Left kidney (tissue), 2 donors: ENCODE data around the gene IDUA. TPM values are rescaled to one million over a fixed set of nuclear protein-coding genes. Genes with fewer than 3 reads are reported as not detected.

ENCODE experiments used
- DNase-seq: peaks from one replicate; pipeline ENCODE4 v3.0.0-alpha.2; 2013
- polyA plus RNA-seq: library from polyadenylated mRNA; unstranded; fragments of 120-200 nt; gene quantifications from one replicate; pipeline ENCODE4 v1.2.1, GENCODE V29; 2013; ENCODE audit not compliant: insufficient read length

IDUA gene
- polyA plus RNA-seq, 1 donor: 8.9 TPM

DNA sequence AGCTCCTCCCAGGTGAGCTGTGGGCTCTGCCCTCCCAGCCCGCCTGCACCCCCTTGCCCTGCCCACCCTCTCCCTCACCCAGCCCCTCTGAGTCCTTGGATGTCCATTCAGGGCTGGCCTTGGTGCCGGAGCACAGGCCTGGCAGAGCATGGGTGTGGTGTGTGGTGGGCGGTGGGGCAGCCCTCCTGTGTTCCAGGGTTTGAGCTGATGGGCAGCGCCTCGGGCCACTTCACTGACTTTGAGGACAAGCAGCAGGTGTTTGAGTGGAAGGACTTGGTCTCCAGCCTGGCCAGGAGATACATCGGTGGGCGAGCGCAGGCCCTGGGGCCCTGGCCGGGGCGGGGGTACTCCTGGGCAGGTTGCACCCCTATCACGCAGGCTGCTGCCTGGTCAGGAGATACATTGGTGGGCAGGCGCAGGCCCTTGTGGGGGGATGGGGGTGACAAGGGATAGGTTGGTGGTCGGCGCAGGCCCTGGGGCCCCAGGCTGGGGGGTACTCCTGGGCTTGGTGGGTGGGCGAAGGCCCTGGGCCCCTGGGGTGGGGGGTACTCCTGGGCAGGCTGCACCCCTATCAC, 13.9 kb downstream of the IDUA start:
- no peak for DNase-seq

DNA sequence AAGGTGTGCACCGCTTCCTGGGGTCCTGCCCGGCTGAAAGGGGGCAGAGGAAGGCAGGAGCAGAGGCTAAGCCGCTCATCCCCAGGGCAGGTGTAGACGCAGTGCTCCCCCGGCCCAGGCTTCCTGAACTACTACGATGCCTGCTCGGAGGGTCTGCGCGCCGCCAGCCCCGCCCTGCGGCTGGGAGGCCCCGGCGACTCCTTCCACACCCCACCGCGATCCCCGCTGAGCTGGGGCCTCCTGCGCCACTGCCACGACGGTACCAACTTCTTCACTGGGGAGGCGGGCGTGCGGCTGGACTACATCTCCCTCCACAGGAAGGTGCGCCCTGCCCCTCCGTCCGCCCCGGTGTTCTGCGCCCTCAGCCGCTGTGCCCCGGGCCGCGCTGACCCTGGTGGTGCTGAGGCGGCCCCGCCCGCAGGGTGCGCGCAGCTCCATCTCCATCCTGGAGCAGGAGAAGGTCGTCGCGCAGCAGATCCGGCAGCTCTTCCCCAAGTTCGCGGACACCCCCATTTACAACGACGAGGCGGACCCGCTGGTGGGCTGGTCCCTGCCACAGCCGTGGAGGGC, 14.8 kb downstream of the IDUA start:
- no peak for DNase-seq

DNA sequence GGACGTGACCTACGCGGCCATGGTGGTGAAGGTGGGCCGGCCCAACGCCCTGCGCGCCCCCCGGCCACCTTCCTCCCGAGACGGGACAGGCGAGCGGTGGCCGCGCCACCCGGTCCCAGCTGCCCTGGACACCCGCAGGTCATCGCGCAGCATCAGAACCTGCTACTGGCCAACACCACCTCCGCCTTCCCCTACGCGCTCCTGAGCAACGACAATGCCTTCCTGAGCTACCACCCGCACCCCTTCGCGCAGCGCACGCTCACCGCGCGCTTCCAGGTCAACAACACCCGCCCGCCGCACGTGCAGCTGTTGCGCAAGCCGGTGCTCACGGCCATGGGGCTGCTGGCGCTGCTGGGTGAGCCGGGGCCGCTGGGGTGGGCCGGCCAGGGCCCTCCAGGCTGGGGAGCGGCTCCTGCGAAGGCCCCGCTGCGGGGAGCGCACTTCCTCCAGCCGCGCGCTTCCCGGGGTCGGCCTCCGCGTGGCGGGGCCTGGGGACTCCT, 15.3 kb downstream of the IDUA start:
- DNase-seq: no peak

DNA sequence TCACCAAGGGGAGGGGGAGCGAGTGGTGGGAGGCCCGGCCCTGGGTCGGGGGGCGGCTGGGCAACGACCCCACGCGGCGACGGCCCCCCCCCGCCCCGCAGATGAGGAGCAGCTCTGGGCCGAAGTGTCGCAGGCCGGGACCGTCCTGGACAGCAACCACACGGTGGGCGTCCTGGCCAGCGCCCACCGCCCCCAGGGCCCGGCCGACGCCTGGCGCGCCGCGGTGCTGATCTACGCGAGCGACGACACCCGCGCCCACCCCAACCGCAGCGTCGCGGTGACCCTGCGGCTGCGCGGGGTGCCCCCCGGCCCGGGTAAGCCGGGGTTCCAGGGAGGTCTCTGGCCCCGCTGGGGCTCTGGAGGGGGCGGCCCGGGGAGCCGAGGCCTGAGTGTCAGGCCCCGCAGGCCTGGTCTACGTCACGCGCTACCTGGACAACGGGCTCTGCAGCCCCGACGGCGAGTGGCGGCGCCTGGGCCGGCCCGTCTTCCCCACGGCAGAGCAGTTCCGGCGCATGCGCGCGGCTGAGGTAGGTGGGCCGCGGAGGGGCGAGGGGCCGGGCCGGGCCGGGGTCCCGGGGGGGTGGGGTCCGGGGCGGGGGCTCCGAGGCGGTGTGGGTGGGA, 15.9 kb downstream of the IDUA start:
- DNase-seq: no peak

DNA sequence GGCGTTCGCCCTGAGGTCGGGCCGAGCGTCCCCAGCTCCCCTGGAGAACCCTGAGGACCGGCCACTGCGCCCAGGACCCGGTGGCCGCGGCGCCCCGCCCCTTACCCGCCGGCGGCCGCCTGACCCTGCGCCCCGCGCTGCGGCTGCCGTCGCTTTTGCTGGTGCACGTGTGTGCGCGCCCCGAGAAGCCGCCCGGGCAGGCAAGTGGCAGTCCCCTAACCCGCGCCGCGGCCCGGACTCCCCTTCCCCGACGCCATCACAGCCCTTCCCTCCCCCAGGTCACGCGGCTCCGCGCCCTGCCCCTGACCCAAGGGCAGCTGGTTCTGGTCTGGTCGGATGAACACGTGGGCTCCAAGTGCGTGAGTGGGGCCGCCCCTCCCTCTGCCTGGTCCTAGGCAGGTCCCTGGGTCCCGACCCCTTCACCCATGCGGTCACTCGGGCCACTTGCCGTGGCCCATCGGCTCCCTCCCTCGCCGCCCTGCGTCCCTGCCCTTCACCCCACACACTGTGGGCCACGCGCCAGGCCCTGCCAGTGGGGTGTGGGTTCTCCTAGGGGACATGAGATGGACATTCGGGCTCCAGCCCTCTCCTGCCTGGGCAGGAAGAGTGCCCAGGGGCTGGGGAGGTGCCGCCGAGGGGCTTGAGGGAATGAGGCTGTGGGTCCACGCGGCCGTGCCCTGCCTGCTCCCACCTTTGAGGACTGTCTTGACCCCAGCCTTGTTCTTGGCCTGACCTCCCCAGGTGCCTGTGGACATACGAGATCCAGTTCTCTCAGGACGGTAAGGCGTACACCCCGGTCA, 16.6 kb downstream of the IDUA start:
- no peak for DNase-seq

DNA sequence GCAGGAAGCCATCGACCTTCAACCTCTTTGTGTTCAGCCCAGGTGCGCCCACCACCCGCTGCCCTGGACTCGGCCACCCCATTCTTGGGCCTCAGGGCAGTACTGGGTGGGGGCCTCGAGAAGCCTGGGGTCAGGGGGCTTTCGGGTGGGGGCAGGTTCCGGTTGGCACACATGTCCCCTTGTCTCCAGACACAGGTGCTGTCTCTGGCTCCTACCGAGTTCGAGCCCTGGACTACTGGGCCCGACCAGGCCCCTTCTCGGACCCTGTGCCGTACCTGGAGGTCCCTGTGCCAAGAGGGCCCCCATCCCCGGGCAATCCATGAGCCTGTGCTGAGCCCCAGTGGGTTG, 17.2 kb downstream of the IDUA start:
- no peak for DNase-seq

DNA sequence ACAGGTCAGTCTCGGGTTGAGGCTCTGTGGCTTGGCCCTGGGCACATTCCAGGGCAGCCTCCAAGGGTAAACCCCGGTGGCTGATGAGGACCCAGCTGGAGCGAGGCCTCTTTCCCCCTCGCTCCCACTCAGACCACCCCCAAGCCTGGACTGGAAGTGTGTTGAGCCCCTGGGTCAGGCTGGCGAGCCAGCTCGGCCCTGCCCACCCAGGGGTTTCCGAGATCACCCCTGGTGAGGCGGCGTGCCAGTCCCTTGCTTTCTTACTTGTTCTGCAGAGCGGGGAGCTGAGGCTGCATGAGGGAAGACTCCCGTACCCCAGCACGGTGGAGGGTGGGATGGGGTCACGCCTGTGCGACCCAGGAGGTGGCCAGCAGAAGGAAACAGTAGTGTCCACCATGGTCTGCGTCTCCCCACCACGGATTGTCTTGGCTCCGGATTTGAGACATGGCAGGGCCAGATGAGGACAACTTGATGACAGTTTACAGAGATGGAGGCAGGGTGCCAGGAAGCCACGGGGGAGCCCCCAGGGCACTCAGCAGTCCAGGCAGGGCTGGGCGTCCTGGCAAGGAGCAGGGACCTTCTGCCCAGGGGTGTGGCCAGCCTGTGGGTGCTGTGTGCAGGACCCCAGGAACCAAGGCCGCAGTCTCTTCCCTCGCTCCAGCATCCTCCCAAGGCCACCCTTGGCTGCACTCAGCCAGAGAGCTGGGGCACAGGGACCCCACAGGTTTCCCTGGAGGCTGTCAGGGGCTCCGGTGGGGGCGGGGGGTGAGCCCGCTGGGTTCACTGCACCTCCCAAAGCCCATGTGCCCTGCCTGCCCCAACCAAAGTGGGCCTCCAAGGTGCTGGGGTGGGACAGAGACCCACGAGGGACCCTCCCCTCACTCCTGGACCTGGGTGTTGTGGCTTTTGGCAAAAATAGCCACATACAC, 18.0 kb downstream of the IDUA start:
- DNase-seq: no peak

DNA sequence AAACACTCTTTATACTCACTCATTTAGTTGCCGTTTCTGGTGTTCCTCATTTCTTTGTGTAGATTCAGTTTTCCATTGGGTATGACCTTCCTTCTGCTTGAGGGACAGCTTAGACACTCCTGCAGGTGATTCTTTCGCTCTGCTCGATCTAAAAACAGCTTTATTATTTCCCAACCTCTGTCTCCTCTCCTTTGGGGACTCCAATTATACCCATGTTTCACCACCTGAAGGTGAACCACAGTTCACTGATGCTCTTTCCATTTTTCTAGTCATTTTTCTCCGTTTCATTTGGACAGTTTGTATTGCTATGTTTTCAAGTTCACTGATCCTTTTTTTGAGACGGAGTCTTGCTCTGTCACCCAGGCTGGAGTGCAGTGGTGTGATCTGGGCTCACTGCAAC, 20.0 kb downstream of the IDUA start:
- DNase-seq: no peak

DNA sequence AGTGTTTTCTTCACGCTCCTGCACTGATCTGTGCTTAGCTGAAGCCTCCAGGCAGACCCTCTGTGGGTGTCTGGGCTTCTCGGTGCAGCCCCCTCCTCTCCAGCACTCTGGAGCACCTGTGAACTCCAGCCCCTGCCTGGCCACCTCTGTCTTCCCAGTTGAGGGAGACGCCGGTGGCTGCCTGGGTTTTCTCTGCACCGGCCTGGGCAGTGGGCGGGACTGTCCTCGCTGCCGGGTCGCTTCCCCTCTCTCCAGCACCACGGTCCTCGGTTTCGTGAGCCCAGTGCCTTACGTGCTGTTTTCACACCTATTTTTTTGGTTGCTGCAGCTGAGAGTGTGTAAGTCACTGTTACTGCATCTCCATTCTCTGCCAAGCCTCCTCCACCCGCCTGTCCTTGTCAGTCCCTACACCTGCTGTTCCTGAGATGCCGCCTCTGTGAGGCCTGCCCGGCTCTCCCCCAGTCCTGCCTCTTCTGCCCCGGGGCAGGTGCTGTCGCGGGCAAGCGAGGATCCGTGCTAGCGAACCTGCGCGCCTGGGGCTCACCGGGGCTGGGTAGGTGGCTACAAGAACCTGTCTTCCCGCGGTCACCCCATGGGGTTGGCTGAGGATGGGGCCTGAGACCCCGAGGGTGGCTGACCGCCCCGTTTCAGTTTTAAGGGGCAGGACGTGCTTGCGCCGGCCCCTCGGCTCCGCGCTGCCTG, 22.1 kb downstream of the IDUA start:
- DNase-seq: no peak

DNA sequence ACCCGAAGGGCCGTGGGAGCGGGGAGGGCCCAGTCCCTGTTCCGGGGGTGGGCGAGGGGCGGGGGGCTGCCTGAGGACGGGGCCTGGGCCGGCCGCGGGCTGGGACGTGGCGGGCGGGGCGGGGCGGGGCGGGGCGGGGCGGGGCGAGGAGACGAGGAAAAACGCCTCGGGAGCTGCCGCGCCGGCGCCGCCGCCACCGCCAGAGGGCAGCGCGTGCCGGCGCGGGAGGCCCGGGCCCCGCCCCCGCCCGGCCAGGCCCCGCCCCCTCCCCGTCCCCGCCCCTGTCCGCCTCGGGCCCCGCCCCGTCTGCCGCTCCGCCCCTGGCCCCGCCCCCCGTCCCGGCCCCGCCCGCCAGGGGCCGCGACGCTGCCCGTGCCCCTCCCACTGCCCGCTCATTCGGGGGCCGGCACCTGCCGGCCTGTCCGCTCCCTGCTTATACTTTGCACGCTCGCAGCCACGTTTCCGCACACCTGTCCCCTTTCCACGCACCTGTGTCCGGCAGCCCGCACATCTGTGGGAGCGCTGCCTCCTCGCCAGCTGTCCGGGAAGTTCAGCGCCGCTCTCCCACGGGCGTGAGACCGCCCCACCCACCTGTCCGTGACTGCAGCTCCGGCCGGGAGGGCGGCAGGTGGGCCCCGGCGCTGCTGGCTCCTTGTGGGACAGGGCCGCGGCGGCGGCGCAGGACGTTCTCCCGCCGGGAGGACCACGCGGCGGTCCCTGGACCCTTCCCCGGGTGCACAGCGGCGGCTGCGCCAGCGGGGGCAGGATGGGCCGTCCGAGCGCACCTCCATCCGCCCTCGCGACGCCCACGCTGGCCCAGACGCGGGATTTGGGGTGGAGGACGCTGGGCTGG, 22.9 kb downstream of the IDUA start:
- DNase-seq: no peak

DNA sequence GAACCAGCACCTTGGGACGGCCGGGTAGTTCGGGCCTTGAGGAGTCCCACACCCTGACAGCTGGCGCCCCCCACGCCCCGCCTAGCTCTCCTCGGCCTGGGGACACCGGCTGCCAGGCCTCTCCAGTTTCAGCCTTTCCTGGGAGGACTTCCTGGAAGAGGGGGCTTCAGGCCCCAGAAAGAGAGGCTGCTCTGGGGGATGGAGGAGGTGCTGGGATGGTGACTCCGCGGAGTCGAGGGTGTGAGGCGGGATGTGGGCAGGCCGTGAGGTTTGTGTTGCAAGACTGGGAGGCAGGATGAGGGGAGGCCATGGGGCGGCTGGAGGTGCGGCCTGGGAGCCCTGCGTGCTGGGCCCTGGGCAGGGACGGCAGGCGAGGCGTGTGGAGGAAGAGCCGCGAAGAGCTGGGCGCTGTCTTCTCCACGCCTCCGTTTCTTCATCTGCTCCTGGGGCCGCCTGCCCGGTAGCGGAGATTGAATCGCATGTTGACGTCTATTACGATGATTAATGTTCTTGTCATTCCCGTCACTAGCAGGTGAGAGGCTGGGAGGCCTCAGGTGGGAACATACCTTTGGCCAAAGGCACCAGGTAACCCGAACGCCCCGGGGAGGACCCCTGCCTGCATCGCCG, 23.7 kb downstream of the IDUA start:
- no peak for DNase-seq

DNA sequence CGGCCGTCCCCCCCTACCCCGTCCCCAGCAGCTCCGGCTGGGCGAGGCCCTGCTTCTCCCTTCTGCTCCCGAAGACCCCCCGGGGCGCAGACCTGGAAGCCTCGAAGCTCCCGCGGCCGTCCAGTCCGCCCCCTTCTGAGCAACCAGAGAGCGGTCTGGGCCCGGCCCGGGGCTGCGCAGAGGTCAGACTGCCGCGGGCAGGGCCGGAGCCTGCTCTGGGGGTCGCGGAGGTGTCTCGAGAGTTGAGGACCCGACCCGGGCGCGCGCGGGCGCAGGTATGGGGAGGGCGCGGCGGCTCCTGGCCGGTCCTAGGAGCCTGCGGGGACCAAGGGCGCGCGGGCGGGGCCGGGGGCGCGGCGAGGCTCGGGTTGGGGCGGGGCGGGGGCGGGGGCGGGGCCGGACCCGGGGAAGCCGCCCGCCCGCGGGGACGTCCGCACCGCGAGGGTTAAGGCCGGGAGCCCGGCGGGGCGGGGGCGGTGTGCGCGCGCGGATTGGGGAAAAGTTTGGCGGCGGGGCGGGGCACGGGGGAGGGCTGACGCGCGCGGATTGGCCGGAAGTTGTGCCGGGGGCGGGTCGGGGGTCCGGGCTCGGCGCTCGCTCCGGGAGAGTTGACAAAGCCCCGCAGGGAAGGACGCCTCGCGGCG, 24.3 kb downstream of the IDUA start, which contains the start of gene FGFRL1:
FGFRL1 (plus strand) TSS at position 605 of the 644 bp plus-strand sequence. CDS start 860 bp downstream, outside the sequence.
- DNase-seq: peak; percentile 87

DNA sequence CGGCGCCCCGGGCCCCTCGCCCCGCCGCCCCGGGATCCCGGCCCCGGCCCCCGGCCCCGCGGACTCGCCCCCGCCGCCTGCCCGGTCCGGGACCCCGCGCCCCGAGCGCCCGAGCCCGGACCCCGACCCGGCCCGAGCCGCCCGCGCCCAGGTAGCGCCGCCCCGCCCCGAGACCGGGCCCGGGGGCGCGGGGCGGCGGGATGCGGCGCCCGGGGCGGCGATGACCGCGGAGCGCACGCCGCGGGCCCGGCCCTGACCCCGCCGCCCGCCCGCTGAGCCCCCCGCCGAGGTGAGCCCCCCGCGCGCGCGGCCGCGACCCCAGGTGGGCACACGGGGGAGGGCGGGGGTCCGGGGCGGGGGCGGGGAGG, 24.8 kb downstream of the IDUA start:
- no peak for DNase-seq

DNA sequence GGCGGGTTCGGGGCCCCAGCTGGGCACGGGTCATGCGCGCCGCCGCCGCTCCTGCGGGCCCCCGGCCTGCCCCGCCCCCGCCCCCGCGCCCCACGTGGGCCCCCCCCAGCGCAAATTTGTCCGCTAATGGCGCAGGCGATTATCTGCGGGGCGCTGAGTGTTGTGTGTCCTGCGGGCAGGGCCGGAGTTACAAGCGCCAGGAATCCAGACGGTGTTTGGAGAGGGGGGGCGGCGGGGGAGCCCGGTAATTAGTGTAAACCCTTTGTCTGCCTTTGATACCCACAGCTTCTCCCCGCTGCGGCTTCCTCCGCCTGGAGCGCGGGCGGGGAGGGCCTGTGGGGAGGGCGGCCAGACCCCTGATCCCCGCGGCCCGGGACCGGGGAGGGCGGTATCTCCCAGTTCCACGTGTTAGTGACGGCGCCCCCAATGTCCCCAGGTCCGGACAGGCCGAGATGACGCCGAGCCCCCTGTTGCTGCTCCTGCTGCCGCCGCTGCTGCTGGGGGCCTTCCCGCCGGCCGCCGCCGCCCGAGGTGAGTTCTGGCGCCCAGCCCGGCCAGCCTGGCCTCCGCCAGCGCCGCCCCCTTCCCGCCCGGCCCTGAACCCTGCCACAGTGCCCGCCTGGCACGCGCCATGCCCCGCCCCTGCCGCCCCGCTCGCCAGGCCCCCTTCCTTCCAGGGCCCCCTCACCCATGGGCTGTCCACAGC, 25.3 kb downstream of the IDUA start:
- no peak for DNase-seq

DNA sequence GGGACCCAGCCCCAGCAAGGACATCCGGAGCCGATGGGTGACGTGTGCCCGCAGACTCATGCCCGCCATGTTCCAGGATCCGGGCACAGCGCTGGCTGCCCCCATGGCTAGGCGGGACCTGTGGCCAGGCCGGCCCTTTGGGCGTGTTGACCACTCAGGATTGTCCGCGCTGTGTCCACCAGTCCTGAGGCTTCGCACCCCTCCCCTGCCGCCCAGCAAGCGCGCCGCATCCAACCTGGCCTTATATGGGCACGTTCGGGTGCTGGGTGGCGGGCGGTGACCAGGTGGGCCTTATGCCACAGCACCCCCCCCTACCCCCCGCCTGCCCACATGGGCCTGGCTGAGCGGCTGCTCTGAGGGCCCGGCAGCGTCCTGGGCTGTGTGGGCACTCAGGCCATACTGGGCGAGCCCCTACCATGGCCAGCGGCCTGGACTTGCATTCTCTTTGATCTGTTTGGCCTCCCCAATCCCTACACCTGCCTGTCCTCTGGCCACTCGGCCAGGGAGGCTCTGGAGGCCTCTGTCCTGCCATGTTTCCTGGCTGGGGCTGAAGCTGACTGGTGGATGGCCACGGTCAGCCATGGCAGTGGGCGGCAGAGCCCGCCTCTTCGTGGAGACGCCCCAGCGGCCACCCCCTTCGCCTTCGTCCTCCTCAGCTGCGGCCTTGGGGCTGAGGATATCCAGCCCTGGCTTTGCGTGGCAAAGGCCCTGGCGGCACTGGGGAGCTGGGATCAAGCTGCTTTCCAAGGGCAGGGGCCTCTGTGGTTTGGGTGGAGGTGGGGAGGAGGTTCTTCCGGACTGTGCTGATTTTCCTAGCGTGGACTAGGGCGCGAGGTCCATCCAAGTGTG, 26.6 kb downstream of the IDUA start:
- DNase-seq: no peak

DNA sequence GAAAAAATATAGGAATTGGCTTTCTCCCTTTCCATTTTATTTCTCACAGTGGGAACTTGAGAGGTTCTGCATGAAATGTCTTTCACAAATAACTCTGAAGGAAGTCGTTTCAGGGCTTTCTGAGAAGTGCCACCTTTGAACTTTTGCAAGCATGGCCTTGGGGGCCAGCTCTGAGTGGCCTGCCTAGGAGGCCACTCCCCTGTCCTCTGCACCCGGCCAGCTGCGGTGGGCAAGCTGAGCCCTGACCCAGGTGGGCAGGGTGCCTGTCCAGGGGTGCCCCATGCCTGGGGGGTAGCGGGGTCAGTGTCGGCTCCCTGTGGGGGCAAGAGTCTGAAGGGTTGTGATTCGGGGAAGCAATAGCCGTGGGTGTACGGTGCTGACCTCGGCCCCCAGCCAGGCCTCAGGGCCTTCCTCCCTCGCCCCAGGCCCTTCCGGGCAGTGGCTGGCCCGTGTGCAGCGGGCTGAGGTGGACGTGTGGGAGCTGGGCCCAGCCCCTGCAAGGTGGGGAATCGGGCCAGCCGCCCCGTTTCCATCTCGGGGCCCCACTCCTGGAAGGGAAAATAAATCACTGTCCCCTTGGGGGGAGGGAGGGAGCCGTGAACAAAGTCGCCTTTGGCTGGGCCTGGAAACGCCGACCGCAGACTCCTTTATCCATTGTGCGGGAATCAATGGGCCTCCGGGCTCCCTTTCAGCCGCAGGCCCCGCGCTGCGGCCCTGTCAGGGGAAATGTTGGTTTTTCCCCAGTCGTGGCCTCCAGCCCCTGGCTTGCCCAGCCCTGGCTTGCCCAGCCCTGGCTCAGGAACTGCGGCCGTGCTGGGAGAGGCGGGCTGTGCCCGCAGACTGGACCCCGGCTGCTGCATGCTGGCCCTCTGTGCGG, 27.7 kb downstream of the IDUA start:
- DNase-seq: no peak

DNA sequence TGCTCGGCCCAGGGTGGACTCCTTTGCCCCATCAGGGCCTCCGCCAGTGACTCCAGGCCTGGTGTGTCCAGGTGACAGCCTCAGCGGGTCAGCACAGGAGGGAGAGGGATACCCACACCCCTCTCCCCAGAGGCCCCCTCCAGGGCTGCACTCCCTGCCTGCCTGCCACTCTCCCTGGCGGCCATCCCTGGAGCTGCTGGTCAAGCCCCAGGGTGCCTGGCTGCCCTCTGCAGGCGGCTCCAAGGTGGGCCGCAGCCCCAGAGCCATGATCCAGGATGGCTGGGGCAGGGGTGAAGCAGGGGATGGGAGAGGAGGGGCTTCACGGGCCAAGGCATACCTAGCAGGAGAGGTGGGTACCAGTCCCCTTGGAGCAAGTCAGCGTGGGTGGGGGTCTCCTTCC, 28.3 kb downstream of the IDUA start:
- no peak for DNase-seq
